Endodermal cell (in vitro differentiated cells): Measurements from ENCODE around the gene LPP. TPM values are rescaled to one million over a fixed set of nuclear protein-coding genes. Genes with fewer than 3 reads are reported as not detected.

Experiments used
- DNase-seq: peaks from one replicate; pipeline ENCODE4 v3.0.0-alpha.2; 2017
- H3K27ac ChIP-seq: 2 replicates; pipeline ENCODE4 v1.5.1; 2013; ENCODE audit warnings: mild to moderate bottlenecking, low read depth, low read length, moderate library complexity
- H3K27me3 ChIP-seq: 2 replicates; pipeline ENCODE4 v1.6.1; 2013; ENCODE audit warnings: mild to moderate bottlenecking, low read length, moderate library complexity; ENCODE audit not compliant: insufficient read depth, control insufficient read depth, poor library complexity, severe bottlenecking
- H3K36me3 ChIP-seq: 2 replicates; pipeline ENCODE4 v1.7.0; 2013; ENCODE audit warnings: mild to moderate bottlenecking, low read length, moderate library complexity; ENCODE audit not compliant: control insufficient read depth, insufficient read depth
- H3K4me1 ChIP-seq: one replicate; pipeline ENCODE4 v1.7.0; 2013; ENCODE audit warnings: low read length; ENCODE audit not compliant: control insufficient read depth, insufficient read depth
- H3K4me3 ChIP-seq: 2 replicates; pipeline ENCODE4 v1.5.1; 2013; ENCODE audit warnings: mild to moderate bottlenecking, low read length, moderate library complexity
- H3K9ac ChIP-seq: 2 replicates; pipeline ENCODE4 v1.6.1; 2013; ENCODE audit warnings: mild to moderate bottlenecking, low read length, moderate library complexity; ENCODE audit not compliant: poor library complexity, severe bottlenecking; ENCODE audit errors: extremely low read depth
- H3K9me3 ChIP-seq: 2 replicates; pipeline ENCODE4 v1.6.1; 2013; ENCODE audit warnings: mild to moderate bottlenecking, low read length, moderate library complexity; ENCODE audit not compliant: control insufficient read depth
- H3K27ac Mint-ChIP-seq: 2 replicates; pipeline ENCODE4 v1.8.0; 2020; ENCODE audit warnings: mixed read lengths
- H3K27me3 Mint-ChIP-seq: 2 replicates; pipeline ENCODE4 v1.8.0; 2021; ENCODE audit warnings: mild to moderate bottlenecking, mixed read lengths; ENCODE audit not compliant: insufficient read depth
- H3K36me3 Mint-ChIP-seq: 2 replicates; pipeline ENCODE4 v1.8.0; 2020; ENCODE audit warnings: low read depth, mixed read lengths
- H3K4me1 Mint-ChIP-seq: 2 replicates; pipeline ENCODE4 v1.8.0; 2020; ENCODE audit warnings: mixed read lengths
- H3K4me3 Mint-ChIP-seq: 2 replicates; pipeline ENCODE4 v1.8.0; 2020; ENCODE audit warnings: mild to moderate bottlenecking, moderate library complexity, mixed read lengths
- H3K9me3 Mint-ChIP-seq: 2 replicates; pipeline ENCODE4 v1.8.0; 2020; ENCODE audit warnings: mild to moderate bottlenecking, mixed read lengths
- WGBS, 2 experiments: methylation state at CpG; one replicate each; pipeline versions ENCODE4 v1.1.5 to v1.1.7; 2013; ENCODE audit warnings: missing lambda C conversion rate in 2 of 2, mixed read lengths in 1 of 2; ENCODE audit not compliant: insufficient coverage in 1 of 2, insufficient read length in 1 of 2; 5-methylcytosine and 5-hydroxymethylcytosine counted together
- total RNA-seq, 2 donors: library from RNA; stranded (reverse); fragmentation: NEBNext Ultra II Directional in 1 of 2; extraction: Animal tissue kit (Norgen Biotek cat#: 25700) in 1 of 2; gene quantifications; 2 replicates in 1 of 2; 3 replicates in 1 of 2; pipeline ENCODE4 v1.2.1, GENCODE V29; 2021
- TF ChIP-seq, protein P1 (sequence below): fragments of 200-600 bp; sonication (generic); conservative IDR thresholded peaks from 2 replicates; pipeline ENCODE4 v1.5.0; 2021; ENCODE audit warnings: antibody characterized with exemption, mild to moderate bottlenecking

Gene LPP
- total RNA-seq, 2 donors from 2014 or later = 78.0 to 105 TPM

DNA sequence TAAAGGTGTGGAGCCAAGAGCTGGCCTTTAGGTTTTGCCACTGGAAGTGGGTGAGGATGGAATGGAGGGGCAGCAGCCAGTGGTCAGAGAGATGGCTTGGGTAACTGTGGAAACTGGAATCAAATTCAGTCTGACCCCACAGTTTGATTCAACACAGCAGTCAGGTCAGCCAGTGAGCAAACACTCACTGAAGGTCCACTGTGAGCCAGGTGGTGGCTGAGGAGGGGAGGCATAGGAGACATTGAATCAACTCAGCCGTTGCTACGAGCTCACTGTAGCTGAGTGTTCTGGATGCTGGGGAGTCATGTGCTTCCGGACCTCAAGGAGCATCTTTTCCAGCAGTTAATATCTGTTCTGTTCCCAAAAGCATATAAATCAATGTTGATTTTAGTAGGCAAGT lies 37.5 kb downstream of the LPP start:
- no peaks in the 10 kb centered on the region for H3K27me3 ChIP-seq
- no peaks in the 10 kb centered on the region for H3K9me3 ChIP-seq
- no peak overlapping the region for H3K27ac Mint-ChIP-seq
- DNase-seq = peak; percentile 42
- peaks cover 45% of the 10 kb centered on the region for H3K36me3 ChIP-seq
- TF ChIP-seq, protein P1, sequence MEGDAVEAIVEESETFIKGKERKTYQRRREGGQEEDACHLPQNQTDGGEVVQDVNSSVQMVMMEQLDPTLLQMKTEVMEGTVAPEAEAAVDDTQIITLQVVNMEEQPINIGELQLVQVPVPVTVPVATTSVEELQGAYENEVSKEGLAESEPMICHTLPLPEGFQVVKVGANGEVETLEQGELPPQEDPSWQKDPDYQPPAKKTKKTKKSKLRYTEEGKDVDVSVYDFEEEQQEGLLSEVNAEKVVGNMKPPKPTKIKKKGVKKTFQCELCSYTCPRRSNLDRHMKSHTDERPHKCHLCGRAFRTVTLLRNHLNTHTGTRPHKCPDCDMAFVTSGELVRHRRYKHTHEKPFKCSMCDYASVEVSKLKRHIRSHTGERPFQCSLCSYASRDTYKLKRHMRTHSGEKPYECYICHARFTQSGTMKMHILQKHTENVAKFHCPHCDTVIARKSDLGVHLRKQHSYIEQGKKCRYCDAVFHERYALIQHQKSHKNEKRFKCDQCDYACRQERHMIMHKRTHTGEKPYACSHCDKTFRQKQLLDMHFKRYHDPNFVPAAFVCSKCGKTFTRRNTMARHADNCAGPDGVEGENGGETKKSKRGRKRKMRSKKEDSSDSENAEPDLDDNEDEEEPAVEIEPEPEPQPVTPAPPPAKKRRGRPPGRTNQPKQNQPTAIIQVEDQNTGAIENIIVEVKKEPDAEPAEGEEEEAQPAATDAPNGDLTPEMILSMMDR = no peak
- H3K9me3 Mint-ChIP-seq = no peaks in the 10 kb centered on the region
- no peaks in the 10 kb centered on the region for H3K27me3 Mint-ChIP-seq
- H3K36me3 Mint-ChIP-seq = peaks cover 6% of the 10 kb centered on the region
- no peak overlapping the region for H3K27ac ChIP-seq
- 93 to 96% methylated on average over 3 of the region's 3 CpGs for WGBS, 2 experiments
- peaks cover 6% of the 10 kb centered on the region for H3K4me1 Mint-ChIP-seq
- H3K4me1 ChIP-seq = no peaks in the 10 kb centered on the region
- H3K4me3 ChIP-seq = no peak overlapping the region
- no peak overlapping the region for H3K9ac ChIP-seq
- no peak overlapping the region for H3K4me3 Mint-ChIP-seq

DNA sequence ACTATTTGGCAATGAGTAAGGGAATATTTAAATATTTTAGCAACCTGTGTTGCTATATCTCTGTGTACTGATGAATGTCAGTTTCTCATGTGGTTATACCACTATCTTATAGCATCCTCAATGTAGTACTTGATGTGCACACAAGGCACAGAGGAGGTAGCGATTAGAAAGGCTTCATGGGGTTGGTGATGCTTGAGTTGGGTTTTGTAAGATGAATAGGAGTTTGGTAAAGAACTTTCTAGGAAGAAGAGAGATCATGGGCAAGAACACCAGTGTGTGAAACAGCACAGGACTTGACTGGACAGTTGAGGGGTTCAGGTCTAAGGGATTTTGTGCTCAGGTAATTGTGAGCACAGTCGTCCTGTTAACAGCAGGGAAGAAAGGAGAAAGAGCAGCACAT lies 38.1 kb downstream of the LPP start:
- H3K36me3 Mint-ChIP-seq = peaks cover 6% of the 10 kb centered on the region
- WGBS, 2 experiments = 87 to 98% methylated on average over 2 of the region's 2 CpGs
- H3K4me1 Mint-ChIP-seq = peaks cover 10% of the 10 kb centered on the region

DNA sequence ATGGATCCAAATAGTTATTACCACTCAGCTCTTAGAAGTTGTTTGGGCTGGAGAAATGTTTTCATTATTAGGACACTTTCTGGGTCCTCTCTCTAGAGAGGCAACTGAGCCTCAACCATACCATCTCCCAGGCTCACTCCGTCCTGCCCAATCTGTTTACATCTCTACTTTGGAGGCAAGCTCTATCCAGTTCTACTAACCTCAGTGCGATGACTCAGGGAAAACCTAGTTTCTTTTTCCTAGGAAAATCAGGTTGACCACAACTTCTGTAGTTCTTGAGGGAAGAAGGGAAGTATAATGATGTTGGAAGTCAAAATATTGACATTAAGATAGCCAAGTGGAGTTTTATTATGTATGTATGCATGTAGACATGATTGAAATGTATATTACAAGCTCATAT lies 40.4 kb downstream of the LPP start:
- Mint-ChIP-seq H3K4me1 (peaks cover 10% of the 10 kb centered on the region), H3K9me3 (no peaks in the 10 kb centered on the region), H3K27me3 (no peaks in the 10 kb centered on the region), H3K27ac (no peak overlapping the region), H3K36me3 (peaks cover 6% of the 10 kb centered on the region), H3K4me3 (no peak overlapping the region)
- no peaks in the 10 kb centered on the region for H3K4me1 ChIP-seq
- H3K27ac ChIP-seq = no peak overlapping the region
- H3K36me3 ChIP-seq = peaks cover 46% of the 10 kb centered on the region
- TF ChIP-seq, protein P1 = no peak
- no peak overlapping the region for H3K9ac ChIP-seq
- no peak overlapping the region for H3K4me3 ChIP-seq
- WGBS, 2 experiments = 93 to 94% methylated on average over 2 of the region's 2 CpGs
- peak; percentile 15 for DNase-seq
- no peaks in the 10 kb centered on the region for H3K9me3 ChIP-seq
- H3K27me3 ChIP-seq = no peaks in the 10 kb centered on the region

More for the DNA sequence above, 38.1 kb downstream of the LPP start:
- H3K36me3 ChIP-seq = peaks cover 45% of the 10 kb centered on the region
- TF ChIP-seq, protein P1 = no peak
- H3K4me1 ChIP-seq = no peaks in the 10 kb centered on the region
- Mint-ChIP-seq H3K27ac (no peak overlapping the region), H3K4me3 (no peak overlapping the region), H3K27me3 (no peaks in the 10 kb centered on the region), H3K9me3 (no peaks in the 10 kb centered on the region)
- no peak overlapping the region for H3K27ac ChIP-seq
- H3K27me3 ChIP-seq = no peaks in the 10 kb centered on the region
- no peaks in the 10 kb centered on the region for H3K9me3 ChIP-seq
- H3K4me3 ChIP-seq = no peak overlapping the region
- peak; percentile 25 for DNase-seq
- H3K9ac ChIP-seq = no peak overlapping the region
